Measurements from ENCODE around the gene CUZD1. TPM values are rescaled to one million over a fixed set of nuclear protein-coding genes. Genes with fewer than 3 reads are reported as not detected.

The CUZD1 gene
- total RNA-seq, 2 donors from 2014 or later: 0.23 to 0.85 TPM

GRCh38 chr10:122849900-122850605, 4.4 kb upstream of the CUZD1 start:
- Histone ChIP-seq H3K36me3 (no peaks in the 10 kb centered on the region), H3K9me3 (no peaks in the 10 kb centered on the region), H3K27ac (no peak overlapping the region), H3K4me1 (replicated peaks) (peaks cover 2% of the 10 kb centered on the region), H3K4me3 (no peak overlapping the region), H3K27me3 (replicated peaks; ENCODE audit: insufficient read depth) (no peaks in the 10 kb centered on the region)
- TF ChIP-seq POLR2AphosphoS5 (IDR thresholded peaks at IDR 0.05) (no peak), POLR2A (IDR thresholded peaks at IDR 0.05) (no peak)
- TF ChIP-seq, protein P1, sequence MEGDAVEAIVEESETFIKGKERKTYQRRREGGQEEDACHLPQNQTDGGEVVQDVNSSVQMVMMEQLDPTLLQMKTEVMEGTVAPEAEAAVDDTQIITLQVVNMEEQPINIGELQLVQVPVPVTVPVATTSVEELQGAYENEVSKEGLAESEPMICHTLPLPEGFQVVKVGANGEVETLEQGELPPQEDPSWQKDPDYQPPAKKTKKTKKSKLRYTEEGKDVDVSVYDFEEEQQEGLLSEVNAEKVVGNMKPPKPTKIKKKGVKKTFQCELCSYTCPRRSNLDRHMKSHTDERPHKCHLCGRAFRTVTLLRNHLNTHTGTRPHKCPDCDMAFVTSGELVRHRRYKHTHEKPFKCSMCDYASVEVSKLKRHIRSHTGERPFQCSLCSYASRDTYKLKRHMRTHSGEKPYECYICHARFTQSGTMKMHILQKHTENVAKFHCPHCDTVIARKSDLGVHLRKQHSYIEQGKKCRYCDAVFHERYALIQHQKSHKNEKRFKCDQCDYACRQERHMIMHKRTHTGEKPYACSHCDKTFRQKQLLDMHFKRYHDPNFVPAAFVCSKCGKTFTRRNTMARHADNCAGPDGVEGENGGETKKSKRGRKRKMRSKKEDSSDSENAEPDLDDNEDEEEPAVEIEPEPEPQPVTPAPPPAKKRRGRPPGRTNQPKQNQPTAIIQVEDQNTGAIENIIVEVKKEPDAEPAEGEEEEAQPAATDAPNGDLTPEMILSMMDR (IDR thresholded peaks at IDR 0.05): no peak
- intact Hi-C loops (cut with DNase I): no loop called here
- 82% methylated on average over 12 of the region's 12 CpGs for WGBS
- DNase-seq (ENCODE audit: low spot score): no peak

DNA sequence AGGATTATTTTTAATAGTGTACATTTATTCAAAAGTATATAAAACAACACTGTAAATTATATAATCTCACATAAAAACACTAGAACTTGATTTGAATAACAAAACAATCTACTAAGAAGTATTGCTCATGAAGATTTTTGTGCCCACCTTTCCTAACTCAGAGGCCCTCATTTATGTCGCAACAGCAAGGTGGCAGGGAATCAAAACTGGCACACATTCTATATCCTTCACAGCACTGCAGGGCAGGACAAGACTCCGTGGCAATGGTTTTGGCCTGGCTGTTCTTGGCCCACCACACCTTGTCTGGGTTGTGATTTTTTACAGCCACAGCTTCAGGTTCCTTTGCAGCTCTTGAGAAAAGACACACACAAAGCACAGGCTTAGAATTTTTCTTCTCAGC, 3.4 kb upstream of the CUZD1 start:
- Histone ChIP-seq H3K27me3 (replicated peaks; ENCODE audit: insufficient read depth) (no peaks in the 10 kb centered on the region), H3K9me3 (no peaks in the 10 kb centered on the region), H3K36me3 (no peaks in the 10 kb centered on the region), H3K27ac (no peak overlapping the region), H3K4me3 (no peak overlapping the region), H3K4me1 (replicated peaks) (peaks cover 2% of the 10 kb centered on the region)
- intact Hi-C loops (cut with DNase I): no loop called here
- no peak for DNase-seq (ENCODE audit: low spot score)
- TF ChIP-seq, protein P1 (IDR thresholded peaks at IDR 0.05): no peak
- peak; percentile 8 for TF ChIP-seq POLR2AphosphoS5 (IDR thresholded peaks at IDR 0.05)
- WGBS: 58% methylated on average over 2 of the region's 2 CpGs

GRCh38 chr10:122847782-122848604, 2.3 kb upstream of the CUZD1 start:
- Histone ChIP-seq H3K36me3 (no peaks in the 10 kb centered on the region), H3K27me3 (replicated peaks; ENCODE audit: insufficient read depth) (no peaks in the 10 kb centered on the region), H3K4me3 (no peak overlapping the region), H3K4me1 (replicated peaks) (peaks cover 2% of the 10 kb centered on the region), H3K27ac (no peak overlapping the region), H3K9me3 (no peaks in the 10 kb centered on the region)
- 88% methylated on average over 12 of the region's 12 CpGs for WGBS
- intact Hi-C loops (cut with DNase I): no loop called here
- no peak for TF ChIP-seq POLR2AphosphoS5 (IDR thresholded peaks at IDR 0.05)
- TF ChIP-seq, protein P1 (IDR thresholded peaks at IDR 0.05): no peak
- TF ChIP-seq POLR2A (IDR thresholded peaks at IDR 0.05): no peak
- DNase-seq (ENCODE audit: low spot score): no peak

- Histone ChIP-seq H3K27ac (no peak overlapping the region), H3K4me1 (replicated peaks) (no peaks in the 10 kb centered on the region), H3K9me3 (no peaks in the 10 kb centered on the region), H3K4me3 (no peak overlapping the region), H3K27me3 (replicated peaks; ENCODE audit: insufficient read depth) (no peaks in the 10 kb centered on the region), H3K36me3 (no peaks in the 10 kb centered on the region)
- TF ChIP-seq, protein P1 (IDR thresholded peaks at IDR 0.05): no peak
- TF ChIP-seq POLR2AphosphoS5 (IDR thresholded peaks at IDR 0.05) (no peak), POLR2A (IDR thresholded peaks at IDR 0.05) (no peak)
- no peak for DNase-seq (ENCODE audit: low spot score)
- WGBS: 99% methylated on average over 4 of the region's 4 CpGs
- intact Hi-C loops (cut with DNase I): no loop called here
Measured at GRCh38 chr10:122844146-122844545, 1.5 kb downstream of the CUZD1 start.
